KOPT-K1 (cell line): Measurements from ENCODE around the gene CARMIL1.
A peak's percentile ranks its signal among the peaks of the same experiment; 100 is the strongest.

ENCODE experiments used
- H3K27ac ChIP-seq: fragments of 200-600 bp; sonication (generic); 2 replicates; pipeline ENCODE4 v1.5.1; 2016; ENCODE audit warnings: antibody characterized with exemption, mild to moderate bottlenecking, low read depth, low read length; ENCODE audit not compliant: poor library complexity, severe bottlenecking
- H3K36me3 ChIP-seq: fragments of 200-600 bp; sonication (generic); 2 replicates; pipeline ENCODE4 v1.5.1; 2017; ENCODE audit warnings: antibody characterized with exemption, mild to moderate bottlenecking, low read length, moderate library complexity; ENCODE audit not compliant: insufficient read depth
- H3K9me3 ChIP-seq: fragments of 200-600 bp; sonication (generic); 2 replicates; pipeline ENCODE4 v1.5.1; 2017; ENCODE audit warnings: antibody characterized with exemption, low read length, mild to moderate bottlenecking; ENCODE audit not compliant: insufficient read depth, poor library complexity, severe bottlenecking

The CARMIL1 gene

DNA sequence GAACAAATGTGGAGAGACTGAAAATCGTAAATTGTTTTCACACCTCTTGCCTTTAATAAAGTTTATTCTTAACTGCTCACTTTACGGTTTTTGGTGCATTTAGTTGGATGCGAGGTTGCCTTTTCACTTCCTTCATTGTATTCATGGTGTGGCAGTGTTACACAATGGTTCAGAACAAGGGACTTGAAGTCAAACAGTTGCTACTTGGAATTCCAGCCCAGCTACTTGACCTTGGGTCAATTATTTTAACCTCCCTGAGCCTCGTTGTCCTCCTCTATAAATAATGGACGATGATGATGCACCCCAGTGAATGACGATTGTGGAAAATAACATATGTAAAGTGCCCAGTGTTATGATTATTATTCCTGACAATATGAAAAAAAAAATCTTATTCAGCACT lies 72.3 kb downstream of the CARMIL1 start:
- H3K27ac ChIP-seq: no peak overlapping the region
- no peaks in the 10 kb centered on the region for H3K36me3 ChIP-seq
- no peaks in the 10 kb centered on the region for H3K9me3 ChIP-seq

DNA sequence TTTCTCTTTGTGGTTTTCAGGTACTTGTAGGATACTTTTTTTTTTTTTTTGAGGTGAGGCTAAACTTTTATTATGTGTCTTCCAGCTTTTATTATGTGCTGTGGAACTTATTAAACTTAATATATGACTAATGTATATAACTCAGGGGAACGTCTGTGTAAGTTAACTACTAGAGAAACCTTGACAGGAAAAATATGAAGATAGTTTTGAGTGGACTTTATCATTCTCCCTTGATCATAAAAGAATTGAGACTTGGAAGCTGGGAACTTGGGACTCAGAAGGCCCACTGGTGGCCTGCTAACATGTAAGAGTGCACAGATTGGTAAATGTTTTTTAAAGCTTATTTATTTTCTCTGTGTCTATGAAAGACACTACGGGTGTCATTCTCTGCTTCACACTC lies 73.1 kb downstream of the CARMIL1 start:
- Histone ChIP-seq H3K9me3 (no peaks in the 10 kb centered on the region), H3K36me3 (no peaks in the 10 kb centered on the region), H3K27ac (no peak overlapping the region)

DNA sequence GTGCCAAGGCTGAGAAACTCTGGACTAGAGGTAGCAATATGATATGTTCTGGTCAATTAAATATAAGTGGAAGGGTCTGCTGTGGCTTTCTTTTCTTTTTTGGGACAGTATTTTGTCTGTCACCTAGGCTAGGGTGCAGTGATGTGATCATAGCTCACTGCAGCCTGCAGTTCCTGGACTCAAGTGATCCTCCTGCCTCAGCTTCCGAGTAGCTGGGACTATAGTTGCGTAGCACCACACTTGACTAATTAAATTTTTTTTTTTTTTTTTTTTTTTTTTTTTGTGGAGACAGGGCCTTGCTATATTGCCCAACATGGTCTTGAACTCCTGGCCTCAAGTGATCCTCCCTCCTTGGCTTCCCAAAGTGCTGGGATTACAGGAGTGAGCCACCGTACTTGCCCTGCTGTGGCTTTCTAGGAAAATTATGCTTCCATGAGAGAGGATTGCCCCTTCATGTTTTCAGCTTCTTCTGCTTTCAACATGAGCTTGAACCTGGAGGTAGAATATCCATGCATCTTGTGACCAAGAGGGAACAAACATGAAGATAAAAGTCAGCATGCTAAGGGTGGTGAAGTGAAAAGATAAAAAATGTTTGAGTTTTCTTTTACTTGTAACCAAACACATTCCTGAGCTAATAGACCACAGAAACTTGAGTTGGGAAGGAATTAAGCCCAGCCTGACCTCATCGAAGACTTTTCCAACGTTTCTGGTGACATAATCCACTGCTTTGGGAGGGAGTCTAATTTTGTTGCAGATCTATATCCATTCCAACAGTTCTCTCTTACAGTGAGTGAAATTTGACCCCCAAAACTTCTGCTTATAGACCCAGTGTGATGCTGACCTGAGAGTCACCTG lies 75.1 kb downstream of the CARMIL1 start:
- no peaks in the 10 kb centered on the region for H3K36me3 ChIP-seq
- H3K9me3 ChIP-seq: no peaks in the 10 kb centered on the region
- H3K27ac ChIP-seq: no peak overlapping the region

DNA sequence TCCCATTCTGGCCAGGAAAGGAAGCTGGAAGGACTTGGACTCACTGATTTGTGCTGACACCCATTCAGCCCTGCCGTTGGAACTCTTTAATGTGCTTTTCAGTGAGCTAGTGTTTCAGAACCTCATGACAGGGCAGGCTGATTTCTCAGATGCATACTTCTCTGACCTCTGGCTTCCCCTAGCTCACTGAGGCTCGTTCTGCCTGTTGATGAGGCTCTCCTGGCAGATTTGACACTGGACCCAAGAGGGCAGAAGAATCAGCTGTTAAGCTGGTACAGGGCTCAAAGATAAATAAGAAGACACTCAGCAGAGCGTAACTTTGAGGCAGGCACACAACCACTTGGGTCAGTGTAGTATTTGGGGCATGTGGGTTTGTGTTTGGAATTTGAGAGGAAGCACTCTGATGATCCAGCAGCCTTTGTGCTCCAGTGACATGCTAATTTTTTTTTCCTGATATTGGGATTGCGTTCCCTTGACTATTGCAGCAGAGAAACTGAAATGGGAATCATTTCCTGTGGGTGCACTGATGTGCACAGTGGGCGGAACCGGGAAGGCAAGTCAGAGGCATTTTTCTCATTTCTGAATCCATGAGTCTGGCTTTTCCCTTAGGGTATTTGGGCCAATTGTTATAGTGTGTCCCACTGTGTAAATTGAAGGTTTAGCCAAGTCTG lies 80.2 kb downstream of the CARMIL1 start:
- no peaks in the 10 kb centered on the region for H3K36me3 ChIP-seq
- no peak overlapping the region for H3K27ac ChIP-seq
- no peaks in the 10 kb centered on the region for H3K9me3 ChIP-seq

DNA sequence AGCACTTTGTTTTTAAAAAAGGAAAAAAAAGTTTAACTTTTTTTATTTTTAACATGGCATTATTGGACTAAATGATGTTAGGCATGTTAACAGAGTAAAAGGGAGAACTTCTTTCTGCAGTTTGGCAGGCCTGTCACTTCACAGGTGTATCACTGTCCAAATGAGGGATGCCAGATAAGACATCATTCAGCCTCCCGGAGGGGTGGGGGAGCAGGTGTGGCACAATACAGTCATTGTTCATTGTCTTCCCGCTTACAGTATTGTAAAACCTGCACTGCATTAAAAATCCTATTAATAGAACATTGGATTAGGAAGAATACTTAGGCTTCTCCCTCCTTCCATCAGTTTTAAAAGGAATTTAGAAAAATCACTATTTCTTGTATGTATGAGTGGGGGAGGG lies 80.7 kb downstream of the CARMIL1 start:
- no peak overlapping the region for H3K27ac ChIP-seq
- no peaks in the 10 kb centered on the region for H3K36me3 ChIP-seq

DNA sequence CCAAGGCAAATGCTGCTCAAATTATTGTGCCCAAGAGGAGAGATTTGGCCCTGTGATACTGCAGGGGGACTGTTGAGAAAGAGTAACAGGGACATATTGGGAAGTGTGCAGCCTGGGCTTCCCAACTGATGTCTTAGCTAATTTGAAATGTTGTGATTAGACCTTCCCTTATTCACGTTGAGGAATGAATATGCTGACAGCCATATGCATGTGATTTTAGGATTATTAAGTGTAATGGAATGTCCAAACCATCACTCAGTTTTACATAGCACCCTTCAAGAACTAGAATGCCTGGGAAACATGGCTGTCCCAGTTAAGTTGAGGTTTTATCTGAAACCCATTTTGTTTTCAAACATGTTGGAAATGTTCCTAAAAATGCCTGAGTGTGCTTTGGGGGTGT lies 81.4 kb downstream of the CARMIL1 start:
- Histone ChIP-seq H3K27ac (no peak overlapping the region), H3K9me3 (no peaks in the 10 kb centered on the region), H3K36me3 (no peaks in the 10 kb centered on the region)

More for the DNA sequence above, 80.7 kb downstream of the CARMIL1 start:
- no peaks in the 10 kb centered on the region for H3K9me3 ChIP-seq

DNA sequence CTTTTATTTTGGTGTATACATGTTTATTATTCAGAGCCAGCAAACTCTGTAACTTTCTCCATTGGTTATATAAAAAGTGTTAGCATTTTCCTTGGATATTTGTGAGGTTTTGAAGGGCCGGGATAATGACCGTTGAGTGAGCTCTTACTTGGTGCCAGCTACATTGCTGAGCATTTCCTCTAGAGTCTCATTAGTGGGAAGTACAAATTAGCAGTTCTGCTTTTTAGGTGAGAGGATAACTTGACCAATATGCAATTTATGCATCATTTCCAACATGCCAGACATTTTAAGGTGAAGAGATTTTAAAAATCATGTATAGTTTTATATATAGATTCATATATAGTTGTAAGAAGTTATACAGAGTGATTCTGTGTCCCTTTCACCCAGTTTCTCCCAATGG lies 84.3 kb downstream of the CARMIL1 start:
- Histone ChIP-seq H3K9me3 (no peaks in the 10 kb centered on the region), H3K27ac (no peak overlapping the region), H3K36me3 (no peaks in the 10 kb centered on the region)

DNA sequence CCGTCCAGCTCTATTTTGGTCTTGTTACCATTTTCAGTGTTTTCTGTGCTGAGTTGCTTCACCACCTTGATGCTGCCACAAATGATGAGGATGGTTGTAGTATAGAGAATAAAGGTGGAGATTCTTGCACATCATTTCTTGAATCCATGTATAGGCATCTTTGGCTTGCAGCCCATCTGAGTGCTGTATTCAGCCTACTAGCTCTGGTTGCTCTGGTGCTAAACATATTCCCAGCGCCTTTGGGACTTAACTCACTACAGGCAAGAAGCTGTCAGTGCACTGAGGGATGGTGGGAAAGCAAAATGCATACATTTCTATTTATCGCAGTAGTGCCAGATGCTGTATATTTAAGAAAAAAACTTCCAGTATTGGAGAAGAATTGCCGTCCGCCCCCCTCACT lies 86.0 kb downstream of the CARMIL1 start:
- Histone ChIP-seq H3K27ac (no peak overlapping the region), H3K9me3 (no peaks in the 10 kb centered on the region), H3K36me3 (no peaks in the 10 kb centered on the region)

DNA sequence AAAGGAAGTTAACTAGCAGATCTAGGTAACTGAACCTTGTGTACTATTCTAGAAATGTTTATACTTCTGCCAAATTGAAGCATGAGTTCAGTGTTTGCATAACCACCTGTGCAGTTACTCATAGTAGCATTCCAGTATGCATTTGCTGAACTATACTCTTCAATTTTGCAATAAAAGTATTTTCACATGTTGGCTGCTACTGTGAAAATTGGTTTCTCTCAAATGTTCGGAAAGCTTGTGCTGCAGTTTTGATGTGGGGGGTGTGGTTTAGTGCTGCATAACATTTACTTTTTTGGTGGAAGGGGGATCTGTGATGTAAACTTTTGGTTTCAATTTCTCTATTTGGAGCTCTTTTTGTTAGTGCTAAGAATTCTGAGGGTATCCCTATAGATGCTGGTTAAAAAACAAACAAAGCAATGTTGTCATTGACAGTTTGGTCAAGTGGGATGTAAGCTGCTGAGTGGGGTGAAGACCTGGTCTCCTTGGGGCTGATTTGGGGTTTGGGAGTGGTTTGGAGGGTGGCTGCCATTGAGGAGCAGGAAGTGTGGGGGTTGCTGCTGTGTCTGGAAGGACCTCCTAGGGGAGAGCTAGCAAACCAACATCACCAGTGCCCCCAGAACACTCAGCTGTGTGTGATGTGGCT lies 87.8 kb downstream of the CARMIL1 start:
- Histone ChIP-seq H3K27ac (peak overlapping the region; percentile 44), H3K36me3 (no peaks in the 10 kb centered on the region), H3K9me3 (no peaks in the 10 kb centered on the region)

DNA sequence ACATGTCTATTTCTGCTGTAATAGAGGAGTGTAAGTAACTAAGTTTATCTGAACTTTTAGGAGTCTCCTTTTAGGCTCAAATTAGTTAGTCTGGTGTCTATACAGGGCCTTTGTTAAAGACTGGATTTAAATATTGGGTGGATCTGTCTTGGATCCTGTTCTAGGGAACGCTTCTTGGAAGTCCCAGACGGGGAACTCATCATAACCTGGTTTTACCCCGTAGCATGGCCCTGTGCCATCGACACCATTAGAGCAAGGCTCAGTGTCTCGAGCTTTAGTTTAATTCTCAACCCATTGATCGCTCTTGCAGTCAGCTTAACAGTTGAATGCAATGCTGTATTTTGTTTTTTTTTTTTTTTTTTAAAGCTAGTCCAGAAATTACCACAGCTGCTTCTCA lies 89.9 kb downstream of the CARMIL1 start:
- H3K9me3 ChIP-seq: no peaks in the 10 kb centered on the region
- no peaks in the 10 kb centered on the region for H3K36me3 ChIP-seq
- no peak overlapping the region for H3K27ac ChIP-seq

DNA sequence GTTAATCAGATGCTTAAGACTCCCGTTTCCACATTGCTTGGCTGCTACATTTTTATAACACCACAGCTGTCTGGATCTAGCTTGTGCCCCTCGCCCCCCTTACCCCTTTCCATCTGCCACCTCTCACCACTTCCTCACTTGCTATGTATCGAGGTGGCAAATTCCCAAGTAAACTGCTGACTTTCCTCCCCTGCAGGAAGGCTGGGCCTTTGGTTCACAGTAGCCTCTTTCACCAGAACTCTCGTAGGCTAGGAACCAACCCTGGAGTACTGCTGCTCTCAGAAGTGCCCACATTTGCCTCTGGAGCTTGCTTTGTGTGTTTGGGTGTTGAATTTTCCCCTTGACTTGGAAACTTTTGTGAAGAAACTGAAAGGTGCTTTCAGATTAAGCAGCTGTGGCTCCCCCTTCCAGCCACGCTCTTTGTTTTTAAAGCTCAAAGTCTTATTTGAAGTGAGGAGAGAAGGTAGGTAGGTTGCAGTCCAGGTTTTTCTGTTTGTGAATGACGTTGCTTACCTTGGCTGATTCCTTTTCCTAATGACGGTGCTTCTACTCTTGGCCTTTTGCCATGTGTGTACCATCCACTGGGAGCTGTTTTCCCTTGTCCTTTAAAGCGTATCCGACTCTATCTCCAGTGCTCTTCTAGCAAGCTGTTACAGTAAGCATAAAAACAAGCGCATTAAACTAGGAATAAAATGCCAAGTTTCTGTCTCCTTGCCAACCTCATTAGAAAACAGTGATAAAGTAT lies 90.4 kb downstream of the CARMIL1 start:
- Histone ChIP-seq H3K36me3 (no peaks in the 10 kb centered on the region), H3K27ac (no peak overlapping the region), H3K9me3 (no peaks in the 10 kb centered on the region)

DNA sequence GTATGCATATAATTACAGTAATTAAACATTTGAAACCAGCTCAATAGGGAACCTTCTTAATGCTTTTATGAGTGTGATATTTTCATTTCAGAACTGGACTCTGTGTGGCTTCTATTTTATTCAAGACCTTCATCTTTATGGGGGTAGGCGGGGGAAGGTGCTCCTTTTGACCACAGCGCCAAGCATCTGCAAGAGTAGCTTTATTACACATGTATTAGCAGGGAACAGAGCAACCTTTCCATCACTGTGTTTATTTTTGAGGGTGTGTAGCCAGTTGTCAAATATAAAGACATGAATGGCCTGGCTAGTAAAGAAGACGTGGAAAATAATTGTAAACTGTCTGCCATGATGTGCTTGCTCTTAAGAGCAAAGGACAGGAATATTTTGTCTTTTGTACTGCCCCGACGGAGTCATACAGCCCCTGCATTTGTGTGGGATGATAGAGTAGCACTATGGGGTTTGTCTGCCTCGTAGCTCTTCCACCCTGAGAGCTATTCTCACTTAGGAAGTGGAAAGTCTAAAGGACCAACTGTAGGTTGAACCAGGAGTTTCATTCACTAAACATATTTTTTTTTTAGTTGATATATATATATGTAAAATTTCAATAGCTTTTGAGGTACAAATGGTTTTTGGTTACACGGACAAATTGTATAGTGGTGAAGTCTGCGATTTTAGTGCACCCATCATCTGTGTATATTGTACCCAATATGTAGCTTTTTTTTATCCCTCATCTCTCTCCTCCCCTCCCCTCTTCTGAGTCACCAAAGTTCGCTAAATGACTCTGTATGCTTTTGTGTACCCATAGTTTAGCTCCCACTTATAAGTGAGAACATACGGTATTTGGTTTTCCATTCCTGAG lies 91.2 kb downstream of the CARMIL1 start:
- H3K27ac ChIP-seq: no peak overlapping the region
- no peaks in the 10 kb centered on the region for H3K36me3 ChIP-seq
- H3K9me3 ChIP-seq: no peaks in the 10 kb centered on the region

DNA sequence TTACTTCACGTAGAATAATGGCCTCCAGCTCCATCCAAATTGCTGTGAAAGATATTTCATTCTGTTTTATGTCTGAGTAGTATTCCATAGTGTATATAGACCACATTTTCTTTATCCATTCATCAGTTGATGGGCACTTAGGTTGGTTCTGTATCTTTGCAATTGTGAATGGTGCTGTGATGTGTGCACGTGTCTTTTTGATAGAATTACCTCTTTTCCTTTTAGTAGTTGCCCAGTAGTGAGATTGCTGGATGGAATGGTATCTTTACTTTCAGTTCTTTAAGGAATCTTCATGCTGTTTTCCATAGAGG lies 91.8 kb downstream of the CARMIL1 start:
- H3K27ac ChIP-seq: no peak overlapping the region
- H3K9me3 ChIP-seq: no peaks in the 10 kb centered on the region
- H3K36me3 ChIP-seq: no peaks in the 10 kb centered on the region

DNA sequence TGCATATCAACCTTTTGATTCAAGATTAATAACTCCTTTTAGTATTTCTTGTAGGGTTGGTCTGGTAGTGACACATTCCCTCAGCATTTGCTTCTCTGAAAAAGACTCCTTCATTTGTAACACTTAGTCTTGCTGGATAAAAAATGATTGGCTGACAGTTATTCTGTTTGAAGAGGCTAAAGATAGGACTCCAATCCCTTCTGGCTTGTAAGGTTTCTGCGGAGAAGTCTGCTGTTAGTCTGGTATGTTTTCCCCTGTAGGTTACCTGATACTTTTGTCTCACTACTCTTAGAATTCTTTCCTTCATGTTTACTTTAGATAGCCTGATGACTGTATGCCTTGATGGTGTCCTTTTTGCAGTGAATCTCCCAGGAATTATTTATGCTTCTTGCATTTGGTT lies 96.0 kb downstream of the CARMIL1 start:
- Histone ChIP-seq H3K27ac (no peak overlapping the region), H3K36me3 (no peaks in the 10 kb centered on the region), H3K9me3 (no peaks in the 10 kb centered on the region)
